ENCODE data around the gene RNASEH2A.
A peak's percentile ranks its signal among the peaks of the same experiment; 100 is the strongest.

Gene RNASEH2A

DNA sequence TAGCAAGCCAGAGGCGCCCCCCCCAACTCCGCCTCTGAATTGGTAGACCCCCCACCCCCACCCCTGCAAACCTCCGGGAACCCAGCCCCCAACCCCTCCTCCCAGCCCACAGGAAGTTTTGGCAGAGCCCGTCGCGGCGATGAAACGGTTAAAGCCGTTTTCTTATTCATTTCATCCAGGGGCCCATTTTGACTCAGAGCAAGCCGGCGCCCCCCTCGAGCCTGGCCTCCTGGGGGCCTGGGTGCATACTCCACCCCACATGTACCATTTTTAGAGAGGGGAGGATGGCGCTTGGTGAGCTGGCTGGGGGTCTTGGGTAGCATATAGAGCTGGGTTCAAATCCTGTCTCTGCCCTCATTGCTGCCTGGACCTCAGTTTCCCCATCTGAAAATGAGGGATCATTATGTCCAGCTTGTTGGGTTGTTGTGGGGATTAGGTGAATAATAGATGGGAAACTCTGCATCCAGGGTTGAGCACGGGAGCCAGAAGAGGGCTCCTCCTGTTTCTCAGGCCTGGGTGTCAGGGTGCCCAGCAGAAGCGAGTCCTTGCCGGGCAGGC, 23.0 kb upstream of the RNASEH2A start:
- DNase-seq: peak; percentile 80

DNA sequence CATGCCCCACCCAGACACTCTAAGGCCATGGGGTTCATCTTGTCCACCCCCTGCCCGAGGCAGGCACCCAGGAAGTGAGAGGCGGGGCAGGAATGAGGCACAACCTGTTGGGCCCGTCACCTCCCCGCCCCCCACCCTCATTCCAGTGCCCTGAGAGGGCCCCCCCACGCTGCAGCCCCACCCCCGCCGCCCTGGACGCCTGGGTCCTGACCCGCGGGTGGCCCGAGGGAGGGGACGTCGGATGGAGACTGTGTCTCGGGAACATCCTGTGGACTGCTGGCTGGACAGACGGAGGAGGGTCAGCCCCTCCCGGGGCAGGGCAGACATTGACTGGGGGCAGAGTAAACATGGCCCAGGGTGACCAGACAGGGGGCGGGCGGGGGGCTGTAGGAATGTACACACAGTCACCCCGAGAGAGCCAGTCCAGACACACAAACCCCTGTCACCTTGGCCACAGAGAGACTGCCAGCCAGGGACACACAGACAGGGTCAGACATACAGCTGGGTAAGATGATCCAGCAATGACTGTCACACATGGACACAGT, 22.5 kb upstream of the RNASEH2A start:
- peak; percentile 73 for DNase-seq

DNA sequence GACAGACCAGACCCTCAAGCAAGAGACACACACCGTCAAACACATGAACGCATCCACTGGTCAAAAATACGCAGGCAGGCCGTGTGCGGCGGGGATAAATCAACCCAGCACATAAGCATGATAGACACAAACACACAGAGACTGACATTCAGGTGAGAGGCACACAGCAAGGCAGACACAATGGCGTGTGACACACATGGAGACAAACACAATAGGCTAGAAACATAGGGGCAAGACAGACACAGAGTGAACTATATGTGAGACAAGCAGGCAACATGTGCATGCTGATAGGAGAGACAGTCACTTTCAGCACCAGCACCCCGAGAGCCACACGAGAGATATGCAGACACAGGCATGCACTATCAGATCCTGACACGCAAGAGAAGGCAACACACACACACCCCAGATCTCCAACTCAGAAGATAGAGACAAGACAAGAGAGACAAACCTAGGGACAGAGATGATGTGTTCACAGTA, 22.0 kb upstream of the RNASEH2A start:
- DNase-seq: no peak

DNA sequence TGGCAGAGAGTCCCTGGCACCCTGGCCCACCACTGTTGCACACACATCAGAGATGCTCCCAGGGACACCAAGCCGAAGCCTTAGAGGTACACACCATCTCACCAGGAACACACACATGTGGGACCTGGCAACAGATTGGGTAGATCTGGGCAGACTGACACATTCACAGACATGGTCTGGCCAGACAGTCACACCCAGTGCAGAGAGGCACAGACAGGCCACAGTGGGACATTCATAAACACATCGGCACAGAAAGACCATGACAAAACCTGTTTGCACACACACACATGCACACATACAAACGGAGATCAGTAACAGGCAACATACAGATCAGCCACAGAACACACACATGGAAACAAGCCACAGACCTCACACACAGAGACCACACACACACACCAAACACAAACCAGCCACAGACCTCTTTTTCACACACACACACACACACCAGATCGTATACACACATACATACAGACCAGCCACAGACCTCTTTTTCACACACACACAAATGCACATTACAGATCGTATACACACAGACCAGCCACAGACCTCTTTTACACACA, 21.4 kb upstream of the RNASEH2A start:
- no peak for DNase-seq

DNA sequence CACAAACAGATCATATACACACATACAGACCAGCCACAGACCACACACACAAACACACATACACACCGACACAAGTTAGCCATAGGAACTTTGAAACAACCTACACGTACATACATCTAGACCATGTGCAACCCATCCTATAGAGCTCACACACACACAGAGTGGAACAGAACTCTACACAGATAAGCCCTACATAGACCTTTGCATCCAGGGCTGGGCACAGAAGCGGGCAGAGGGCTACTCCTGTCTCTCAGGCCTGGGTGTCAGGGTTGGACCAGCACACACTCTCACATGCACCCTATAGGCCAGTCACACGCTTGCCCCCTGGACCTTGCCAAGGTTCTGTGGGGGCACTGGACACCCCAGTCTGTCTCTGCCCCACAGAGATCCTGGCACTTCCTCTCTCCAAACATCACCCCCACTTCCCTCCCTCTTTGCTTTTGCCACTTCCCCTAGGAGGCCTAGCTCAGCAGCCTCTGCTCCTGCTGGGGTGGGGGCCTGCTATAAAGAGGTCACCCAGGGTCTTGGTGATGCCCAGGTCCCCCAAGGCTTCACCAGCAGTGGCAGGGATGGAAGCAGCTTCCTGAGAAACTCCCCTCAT, 20.9 kb upstream of the RNASEH2A start:
- DNase-seq: no peak

DNA sequence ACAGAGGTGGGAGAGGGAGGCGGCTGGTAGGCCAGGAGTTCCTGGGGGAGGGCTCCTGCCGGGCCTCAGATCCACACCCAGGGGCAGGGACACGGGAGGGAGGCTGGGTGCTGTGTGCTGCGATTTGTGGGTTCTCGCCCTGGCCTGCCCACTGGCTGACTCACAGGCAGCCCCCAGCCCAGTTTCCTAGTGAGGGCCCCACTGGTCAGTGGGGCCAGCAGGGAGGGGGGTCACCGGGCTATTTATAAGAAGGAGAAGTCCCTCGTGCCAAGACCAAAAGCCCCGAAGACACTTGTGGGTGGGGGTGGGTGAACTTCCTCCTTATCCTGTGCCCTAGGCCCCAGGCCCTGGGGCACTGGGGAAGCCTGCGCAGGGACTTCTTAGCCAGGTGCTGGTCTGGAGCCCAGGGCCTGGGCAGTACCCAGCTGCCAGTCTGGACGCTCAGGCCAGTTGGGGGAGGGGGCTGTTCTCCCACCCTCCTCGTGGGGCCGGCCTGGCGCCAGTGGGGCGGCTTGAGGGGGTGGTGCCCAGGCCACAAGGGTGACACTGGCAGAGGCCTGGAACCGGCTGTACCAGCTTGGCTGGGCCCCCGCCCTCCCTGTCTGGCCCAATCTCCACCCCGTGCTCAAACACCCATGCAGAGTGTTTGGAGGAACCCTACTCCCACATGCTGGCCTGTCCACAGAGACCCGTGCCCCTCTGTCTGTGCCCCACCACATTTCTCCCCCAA, 20.1 kb upstream of the RNASEH2A start:
- no peak for DNase-seq

DNA sequence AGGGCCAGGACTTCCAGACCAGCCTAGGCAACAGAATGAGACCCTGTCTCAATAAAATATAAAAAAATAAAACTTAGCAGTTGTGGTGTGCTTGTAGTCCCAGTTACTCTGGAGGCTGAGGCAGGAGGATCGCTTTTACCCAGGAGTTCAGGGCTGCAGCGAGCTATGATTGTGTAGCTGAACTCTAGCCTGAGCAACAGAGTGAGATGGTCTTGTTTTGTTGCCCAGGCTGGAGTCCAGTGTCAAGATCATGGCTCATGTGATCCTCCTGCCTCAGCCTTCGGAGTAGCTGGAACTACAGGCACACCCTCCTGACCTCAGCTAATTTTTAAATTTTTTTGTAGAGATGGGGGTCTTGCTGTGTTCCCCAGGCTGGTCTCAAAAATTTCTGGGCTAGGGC, 19.4 kb upstream of the RNASEH2A start:
- no peak for DNase-seq

DNA sequence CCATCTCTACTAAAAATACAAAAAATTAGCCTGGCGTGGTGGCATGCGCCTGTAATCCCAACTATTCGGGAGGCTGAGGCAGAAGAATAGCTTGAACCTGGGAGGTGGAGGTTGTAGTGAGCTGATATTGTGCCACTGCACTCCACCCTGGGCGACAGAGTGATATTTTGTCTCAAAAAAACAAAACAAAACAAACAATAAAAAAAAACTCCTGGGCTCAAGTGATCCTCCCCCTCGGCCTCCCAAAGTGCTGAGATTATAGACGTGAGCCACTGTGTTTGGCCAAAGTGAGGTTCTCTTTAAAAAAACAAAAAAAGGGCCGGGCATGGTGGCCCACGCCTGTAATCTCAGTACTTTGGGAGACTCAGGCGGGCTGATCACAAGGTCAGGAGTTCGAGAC, 18.9 kb upstream of the RNASEH2A start:
- no peak for DNase-seq

DNA sequence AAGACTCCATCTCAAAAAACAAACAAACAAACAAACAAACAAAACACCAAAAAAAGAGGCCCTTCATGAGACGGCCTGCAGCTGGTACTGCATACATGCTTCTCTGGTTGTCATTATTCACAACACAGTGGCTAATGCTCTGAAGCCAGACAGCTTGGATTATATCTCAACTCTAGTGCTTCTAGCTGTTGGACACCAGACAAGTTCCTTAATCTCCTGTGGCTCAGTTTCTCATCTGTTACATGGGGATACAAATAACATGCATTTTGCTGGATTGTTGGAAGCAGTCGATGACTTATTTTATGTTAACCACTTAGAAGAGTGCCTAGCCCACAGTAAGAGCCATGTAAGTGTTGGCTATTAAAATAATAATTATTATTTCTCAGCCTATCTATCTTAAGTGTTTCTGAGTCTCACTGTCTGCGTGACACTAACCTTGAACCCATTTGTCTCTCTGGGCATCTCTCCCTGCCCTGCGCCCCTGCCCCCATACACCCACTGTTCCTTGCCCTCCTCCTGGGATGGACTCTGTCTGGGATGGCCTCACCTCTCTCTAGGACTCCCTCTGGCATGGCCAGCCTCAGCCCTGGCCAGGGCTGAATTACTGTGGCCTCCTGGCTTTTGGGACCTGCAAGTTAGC, 18.2 kb upstream of the RNASEH2A start:
- DNase-seq: no peak

DNA sequence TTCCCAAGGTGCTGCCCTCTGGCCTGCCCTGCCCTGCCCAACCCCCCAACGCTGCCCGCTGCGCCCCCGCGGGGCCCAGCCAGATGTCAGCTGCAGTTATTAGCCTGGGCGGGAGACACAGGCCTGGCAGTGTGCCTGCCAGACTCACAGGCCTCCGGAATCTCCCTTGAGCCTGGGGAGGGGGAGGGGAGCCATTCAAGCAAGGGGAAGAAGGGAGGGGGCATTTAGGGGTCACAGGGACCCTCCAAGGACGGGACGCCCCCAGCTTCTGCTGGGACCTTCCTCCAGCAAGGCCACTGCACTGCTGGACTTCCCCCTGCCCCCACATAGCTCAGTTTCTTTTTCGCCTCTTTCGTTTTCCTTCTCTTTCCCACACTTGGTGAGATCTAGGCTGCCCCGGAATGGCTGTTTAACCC, 17.7 kb upstream of the RNASEH2A start:
- DNase-seq: peak; percentile 85

DNA sequence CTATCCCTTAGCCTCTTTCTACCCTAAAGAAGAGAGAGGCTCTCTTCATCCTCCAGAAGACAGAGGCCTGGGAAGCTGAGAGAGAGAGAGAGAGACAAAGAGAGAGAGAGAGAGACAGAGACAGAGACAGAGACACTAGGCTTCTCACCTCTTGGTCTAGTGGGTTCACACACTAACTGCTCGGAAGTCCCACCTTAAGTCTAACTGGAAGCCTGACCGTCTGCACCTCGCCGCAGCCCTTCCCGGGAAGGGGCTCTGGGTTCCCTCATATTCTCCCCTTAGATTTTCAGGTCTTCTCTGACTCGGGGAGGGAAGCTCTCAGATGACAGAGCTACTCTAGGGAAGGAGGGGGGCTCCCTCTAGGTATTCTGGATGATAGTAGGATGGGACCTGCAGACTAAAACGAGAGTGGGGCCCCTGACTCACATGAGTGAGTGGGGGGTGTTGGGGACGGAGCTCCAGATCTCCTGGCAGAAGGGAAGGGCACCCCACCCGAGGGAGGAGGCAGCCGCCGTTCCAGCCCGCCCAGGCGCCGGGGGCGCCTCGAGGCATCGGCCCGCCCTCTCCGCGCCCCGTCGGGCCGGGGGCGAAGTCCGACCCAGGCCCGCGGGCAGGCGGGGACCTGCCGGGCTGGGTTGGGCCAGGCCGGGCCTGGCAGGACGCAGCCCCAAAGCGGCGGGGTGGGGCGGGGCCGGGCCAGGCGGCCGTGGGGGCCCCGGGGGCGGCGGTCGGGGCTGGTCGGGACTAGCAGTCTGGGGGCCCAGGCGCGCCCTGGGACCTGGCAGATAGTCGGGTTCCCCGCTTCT, 17.1 kb upstream of the RNASEH2A start:
- DNase-seq: no peak

DNA sequence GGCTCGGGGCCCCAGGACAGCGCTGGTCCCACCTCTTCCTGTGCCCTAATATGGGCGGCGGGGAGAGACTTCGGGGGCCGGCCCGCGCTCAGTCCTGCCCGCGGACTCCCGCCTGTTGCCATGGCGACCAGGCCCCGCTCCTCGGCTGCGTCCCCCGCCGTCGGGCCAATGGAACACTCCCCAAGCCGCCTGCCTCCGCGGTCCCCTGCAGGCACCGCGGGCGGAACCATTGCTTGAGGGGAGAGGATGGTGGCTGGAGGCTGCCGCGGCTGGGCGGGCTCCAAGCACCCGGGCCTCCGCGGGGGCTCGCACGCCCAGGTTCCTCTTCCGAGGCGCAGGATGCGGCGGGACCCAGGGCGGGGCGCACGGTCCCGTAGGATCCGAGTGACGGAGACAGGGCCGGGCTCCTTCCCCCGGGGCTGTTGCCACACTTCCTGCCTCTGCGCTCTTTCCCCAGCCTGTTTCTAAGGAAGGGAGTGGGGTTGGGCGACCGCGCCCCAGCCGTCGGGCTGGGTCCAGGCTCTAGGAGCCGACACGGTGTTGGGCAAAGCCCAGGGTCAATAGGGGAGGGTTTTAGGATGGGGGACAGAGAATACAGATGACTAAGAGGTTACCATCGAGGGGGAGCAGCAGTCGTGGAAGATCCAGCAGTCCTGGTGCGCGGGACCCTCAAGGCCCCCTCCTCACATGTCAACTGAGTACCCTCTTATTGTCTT, 16.3 kb upstream of the RNASEH2A start:
- peak; percentile 97 for DNase-seq

DNA sequence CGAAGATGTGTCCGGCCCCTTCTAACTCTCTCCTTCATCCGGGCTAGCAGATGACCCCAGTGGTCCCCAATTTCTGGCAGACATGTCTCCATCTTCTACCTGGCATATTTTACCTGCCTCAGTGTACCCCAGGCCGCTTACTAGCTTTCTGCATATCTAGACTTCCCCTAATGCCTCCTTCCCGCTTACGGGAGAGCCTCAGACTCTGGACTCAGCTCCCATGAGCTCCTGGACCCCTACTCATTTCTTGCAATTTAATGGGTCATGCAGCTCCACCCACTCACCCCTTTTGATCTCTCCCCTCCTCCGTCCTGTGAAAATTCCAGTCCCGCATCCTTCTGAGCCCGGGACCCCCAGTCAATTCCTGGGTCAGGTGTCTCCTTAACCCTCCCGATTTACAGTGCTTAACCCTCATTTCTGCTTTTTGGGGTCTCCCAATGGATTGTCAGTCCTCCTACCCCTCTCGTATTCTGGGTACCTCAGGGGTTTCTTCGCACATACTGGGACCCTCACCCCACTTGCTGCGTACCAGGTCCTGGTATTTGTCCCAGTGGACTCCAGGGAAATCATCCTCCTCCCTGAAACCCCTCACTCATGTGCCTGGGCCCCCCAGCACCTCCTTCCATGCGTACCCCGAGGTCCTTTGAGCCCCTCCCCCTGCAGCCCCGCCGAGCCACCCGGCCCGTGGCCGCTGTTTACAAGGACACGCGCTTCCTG, 15.6 kb upstream of the RNASEH2A start:
- DNase-seq: no peak

DNA sequence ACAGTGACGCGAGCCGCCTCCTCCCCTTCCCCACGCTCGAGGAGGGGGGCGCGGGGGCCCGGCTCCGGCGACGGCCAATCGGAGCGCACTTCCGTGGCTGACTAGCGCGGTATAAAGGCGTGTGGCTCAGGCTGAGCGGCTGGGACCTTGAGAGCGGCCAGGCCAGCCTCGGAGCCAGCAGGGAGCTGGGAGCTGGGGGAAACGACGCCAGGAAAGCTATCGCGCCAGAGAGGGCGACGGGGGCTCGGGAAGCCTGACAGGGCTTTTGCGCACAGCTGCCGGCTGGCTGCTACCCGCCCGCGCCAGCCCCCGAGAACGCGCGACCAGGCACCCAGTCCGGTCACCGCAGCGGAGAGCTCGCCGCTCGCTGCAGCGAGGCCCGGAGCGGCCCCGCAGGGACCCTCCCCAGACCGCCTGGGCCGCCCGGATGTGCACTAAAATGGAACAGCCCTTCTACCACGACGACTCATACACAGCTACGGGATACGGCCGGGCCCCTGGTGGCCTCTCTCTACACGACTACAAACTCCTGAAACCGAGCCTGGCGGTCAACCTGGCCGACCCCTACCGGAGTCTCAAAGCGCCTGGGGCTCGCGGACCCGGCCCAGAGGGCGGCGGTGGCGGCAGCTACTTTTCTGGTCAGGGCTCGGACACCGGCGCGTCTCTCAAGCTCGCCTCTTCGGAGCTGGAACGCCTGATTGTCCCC, 14.9 kb upstream of the RNASEH2A start, which contains the start of gene JUNB:
TSS of gene JUNB (plus strand) at position 142 of the 706 bp plus-strand sequence. CDS start at position 428, 286 bp downstream.
- DNase-seq: peak; percentile 99

DNA sequence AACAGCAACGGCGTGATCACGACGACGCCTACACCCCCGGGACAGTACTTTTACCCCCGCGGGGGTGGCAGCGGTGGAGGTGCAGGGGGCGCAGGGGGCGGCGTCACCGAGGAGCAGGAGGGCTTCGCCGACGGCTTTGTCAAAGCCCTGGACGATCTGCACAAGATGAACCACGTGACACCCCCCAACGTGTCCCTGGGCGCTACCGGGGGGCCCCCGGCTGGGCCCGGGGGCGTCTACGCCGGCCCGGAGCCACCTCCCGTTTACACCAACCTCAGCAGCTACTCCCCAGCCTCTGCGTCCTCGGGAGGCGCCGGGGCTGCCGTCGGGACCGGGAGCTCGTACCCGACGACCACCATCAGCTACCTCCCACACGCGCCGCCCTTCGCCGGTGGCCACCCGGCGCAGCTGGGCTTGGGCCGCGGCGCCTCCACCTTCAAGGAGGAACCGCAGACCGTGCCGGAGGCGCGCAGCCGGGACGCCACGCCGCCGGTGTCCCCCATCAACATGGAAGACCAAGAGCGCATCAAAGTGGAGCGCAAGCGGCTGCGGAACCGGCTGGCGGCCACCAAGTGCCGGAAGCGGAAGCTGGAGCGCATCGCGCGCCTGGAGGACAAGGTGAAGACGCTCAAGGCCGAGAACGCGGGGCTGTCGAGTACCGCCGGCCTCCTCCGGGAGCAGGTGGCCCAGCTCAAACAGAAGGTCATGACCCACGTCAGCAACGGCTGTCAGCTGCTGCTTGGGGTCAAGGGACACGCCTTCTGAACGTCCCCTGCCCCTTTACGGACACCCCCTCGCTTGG, 14.1 kb upstream of the RNASEH2A start:
- peak; percentile 91 for DNase-seq

DNA sequence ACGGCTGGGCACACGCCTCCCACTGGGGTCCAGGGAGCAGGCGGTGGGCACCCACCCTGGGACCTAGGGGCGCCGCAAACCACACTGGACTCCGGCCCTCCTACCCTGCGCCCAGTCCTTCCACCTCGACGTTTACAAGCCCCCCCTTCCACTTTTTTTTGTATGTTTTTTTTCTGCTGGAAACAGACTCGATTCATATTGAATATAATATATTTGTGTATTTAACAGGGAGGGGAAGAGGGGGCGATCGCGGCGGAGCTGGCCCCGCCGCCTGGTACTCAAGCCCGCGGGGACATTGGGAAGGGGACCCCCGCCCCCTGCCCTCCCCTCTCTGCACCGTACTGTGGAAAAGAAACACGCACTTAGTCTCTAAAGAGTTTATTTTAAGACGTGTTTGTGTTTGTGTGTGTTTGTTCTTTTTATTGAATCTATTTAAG, 13.5 kb upstream of the RNASEH2A start:
- peak; percentile 76 for DNase-seq

DNA sequence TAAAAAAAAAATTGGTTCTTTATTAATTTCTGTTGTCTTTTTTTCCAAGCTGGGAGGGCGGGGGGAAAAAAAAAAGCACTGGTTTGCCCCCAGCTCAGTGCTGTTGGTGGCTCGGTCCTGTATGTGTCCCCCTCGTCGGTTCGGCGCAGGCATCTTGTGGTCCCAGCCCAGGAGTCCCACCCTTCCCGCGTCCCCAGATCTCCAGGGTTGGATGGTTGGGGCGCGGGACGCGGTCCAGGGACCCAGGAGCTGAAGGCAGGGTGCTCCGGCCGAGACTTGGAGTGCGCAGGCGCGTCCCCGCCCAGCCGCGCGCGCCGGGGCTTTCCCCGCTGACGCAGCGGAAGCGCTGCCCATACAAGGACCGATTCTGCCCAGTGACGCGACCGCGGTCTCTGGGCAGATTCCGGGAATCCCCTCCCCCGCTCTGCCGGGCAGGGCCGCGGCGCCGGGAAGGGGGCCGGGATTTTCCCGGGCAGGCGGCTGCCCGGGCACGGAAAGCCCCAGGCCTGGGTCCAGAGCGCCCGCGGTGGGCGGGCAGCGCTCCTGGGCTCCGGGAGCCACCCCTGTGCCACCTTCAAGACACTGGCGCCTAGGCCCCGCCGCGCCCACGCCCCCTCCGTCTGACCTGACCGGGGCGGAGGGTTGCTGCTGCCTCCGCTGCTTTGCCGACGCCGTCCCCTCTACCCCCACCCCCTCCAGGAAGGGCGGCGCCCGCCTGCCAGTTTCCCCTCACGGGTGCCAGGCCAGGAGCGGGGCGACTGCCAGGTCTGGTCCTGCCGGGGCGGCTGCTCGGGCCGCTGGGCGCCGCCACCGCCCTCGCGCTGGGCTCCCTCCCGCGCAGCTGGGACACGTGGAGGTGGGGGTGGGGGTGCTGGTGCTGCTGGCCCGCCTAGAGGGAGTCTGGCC, 12.8 kb upstream of the RNASEH2A start:
- peak; percentile 97 for DNase-seq

Measured in activated effector memory CD4-positive, alpha-beta T cell treated with anti-CD3 and anti-CD28 coated beads, Interleukin-2, amount 50 U/mL, for 16 hours (primary cell).